ENCODE results near the gene CNIH3. TPM values are rescaled to one million over a fixed set of nuclear protein-coding genes. Genes with fewer than 3 reads are reported as not detected.

CNIH3 gene
- total RNA-seq, 1 experiment from 2014 or later, result 1.8 TPM

DNA sequence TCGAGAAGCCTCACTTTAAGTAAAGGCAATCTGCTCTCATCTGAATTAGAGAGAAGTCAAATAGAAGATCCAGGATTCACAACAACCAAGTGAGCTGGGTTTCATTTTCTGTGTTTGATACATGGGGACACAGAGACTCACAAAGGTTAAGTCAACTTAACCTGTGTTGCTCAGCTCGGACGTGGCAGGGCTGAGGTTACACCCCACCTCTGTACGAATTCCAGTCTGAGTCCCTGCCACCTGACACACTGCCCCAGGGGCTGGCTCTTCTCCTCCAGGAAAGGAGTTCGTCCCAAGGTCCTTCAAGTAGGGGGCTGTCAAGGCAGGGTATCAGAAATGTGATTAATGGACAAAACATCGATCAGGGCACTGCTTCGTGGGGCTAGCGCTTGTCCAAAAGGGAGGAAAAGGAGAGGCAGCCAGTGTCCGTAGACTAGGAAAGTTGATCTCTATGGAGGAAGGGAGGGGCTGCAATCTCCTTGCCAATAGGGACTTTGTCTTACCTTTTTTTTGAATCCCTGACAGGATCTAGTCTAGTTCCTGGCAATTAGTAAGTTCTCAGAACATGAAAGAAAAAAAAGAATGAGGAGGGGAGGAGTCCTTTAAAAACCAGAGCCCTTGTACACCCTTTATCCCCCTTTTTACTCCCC, 116.4 kb downstream of the CNIH3 start:
- Histone ChIP-seq H3K79me2 (ENCODE audit: insufficient read depth, low read length) (no peaks in the 10 kb centered on the region), H3K36me3 (ENCODE audit: control insufficient read depth in 1 of 2, insufficient read depth in 2 of 2, low read length in 2 of 2) (no peaks in the 10 kb centered on the region), H3K4me2 (ENCODE audit: low read length) (no peak overlapping the region), H4K20me1 (ENCODE audit: insufficient read depth) (no peaks in the 10 kb centered on the region), H3K9me2 (ENCODE audit: insufficient read depth) (no peaks in the 10 kb centered on the region), H3K9me3 (ENCODE audit: control insufficient read depth in 1 of 2, insufficient read depth in 1 of 2, low read depth in 1 of 2, low read length in 2 of 2) (no peaks in the 10 kb centered on the region), H3K4me1 (ENCODE audit: control insufficient read depth in 1 of 2, insufficient read depth in 2 of 2, low read length in 2 of 2) (no peaks in the 10 kb centered on the region), H2AFZ (ENCODE audit: low read depth, low read length, poor library complexity, severe bottlenecking) (no peak overlapping the region), H3K9ac (ENCODE audit: low read length) (no peak overlapping the region), H3K27me3 (ENCODE audit: insufficient read depth, low read length) (peaks cover 3% of the 10 kb centered on the region; the same call in 1 of the 2 replicates), H3K27ac (ENCODE audit: low read depth, low read length) (no peak overlapping the region), H3K4me3 (replicated peaks in 1 of 2; ENCODE audit: low read depth in 1 of 2, low read length in 2 of 2) (no peak overlapping the region)
- POLR2A ChIA-PET, result no interaction called here
- CTCF ChIA-PET, result no interaction called here
- no TSS peak for BruUV-seq (replicated peaks)
- TF ChIP-seq ELF1 (IDR thresholded peaks at IDR 0.05; ENCODE audit: borderline replicate concordance, low read depth), result no peak
- TF ChIP-seq, protein P1, sequence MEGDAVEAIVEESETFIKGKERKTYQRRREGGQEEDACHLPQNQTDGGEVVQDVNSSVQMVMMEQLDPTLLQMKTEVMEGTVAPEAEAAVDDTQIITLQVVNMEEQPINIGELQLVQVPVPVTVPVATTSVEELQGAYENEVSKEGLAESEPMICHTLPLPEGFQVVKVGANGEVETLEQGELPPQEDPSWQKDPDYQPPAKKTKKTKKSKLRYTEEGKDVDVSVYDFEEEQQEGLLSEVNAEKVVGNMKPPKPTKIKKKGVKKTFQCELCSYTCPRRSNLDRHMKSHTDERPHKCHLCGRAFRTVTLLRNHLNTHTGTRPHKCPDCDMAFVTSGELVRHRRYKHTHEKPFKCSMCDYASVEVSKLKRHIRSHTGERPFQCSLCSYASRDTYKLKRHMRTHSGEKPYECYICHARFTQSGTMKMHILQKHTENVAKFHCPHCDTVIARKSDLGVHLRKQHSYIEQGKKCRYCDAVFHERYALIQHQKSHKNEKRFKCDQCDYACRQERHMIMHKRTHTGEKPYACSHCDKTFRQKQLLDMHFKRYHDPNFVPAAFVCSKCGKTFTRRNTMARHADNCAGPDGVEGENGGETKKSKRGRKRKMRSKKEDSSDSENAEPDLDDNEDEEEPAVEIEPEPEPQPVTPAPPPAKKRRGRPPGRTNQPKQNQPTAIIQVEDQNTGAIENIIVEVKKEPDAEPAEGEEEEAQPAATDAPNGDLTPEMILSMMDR (IDR thresholded peaks at IDR 0.05 in 2 of 3, conservative IDR thresholded peaks at IDR 0.05 in 1 of 3; ENCODE audit: borderline replicate concordance in 1 of 3, insufficient read depth in 1 of 3, low read depth in 2 of 3, low read length in 2 of 3), result no peak
- no peak for DNase-seq (ENCODE audit: low read depth, low spot score)
- intact Hi-C loops (cut with micrococcal nuclease), result no loop called here
- RAD21 ChIA-PET (ENCODE audit: low non-redundant PET in 1 of 2, low total read pairs in 2 of 2, uncharacterized antibody in 2 of 2, unreplicated experiment in 2 of 2), result no interaction called here
- ATAC-seq, result no peak

DNA sequence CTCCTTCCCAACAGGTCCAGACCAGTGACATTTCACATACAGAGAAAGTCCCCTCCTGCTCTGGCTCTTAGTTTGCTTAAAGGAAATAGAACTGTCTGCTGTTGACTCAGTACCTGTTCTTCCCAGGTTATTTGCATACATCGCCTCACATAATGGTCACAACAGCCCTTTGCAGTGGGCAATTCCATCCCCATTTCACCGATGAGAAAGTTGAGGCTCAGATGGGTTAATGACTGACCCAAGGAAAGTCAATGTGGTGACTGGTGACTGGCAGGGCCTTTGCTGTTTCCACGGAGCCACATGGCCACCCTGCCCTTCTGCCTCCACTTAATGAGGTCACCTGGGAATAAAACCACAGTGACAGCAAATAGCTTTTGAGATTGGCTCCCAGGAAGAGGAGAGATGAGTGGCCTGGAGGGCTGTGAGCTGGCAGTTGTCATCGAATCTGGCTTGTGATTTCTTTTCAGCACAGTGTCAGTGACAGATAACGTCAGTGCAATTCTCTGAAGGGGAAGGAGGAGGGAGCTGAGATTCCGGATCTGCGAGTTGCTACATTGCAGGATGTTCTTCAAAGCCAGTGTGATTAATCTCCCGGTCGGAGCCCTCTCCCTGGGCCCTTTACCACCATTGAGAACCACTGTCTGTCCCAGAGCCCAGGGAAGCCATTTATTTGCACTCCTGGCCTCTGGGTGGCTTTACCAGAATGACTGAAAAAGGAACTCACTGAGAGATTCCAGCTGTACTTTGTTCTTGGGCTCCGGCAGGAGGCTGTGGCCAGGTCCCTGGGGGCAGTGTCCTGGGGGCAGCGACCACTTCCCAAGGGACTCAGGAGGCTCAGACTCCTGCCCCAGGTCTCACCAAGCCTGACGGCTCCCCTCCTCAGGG, 117.2 kb downstream of the CNIH3 start:
- POLR2A ChIA-PET, result no interaction called here
- intact Hi-C loops (cut with micrococcal nuclease), result no loop called here
- no peak overlapping the region for H3K4me2 ChIP-seq (ENCODE audit: low read length)
- H3K27ac ChIP-seq (ENCODE audit: low read depth, low read length), result no peak overlapping the region
- no TSS peak for BruUV-seq (replicated peaks)
- H3K4me1 ChIP-seq (ENCODE audit: control insufficient read depth in 1 of 2, insufficient read depth in 2 of 2, low read length in 2 of 2), result no peaks in the 10 kb centered on the region
- TF ChIP-seq, protein P2, sequence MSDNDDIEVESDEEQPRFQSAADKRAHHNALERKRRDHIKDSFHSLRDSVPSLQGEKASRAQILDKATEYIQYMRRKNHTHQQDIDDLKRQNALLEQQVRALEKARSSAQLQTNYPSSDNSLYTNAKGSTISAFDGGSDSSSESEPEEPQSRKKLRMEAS (IDR thresholded peaks at IDR 0.05), result no peak
- no peak for TF ChIP-seq EZH2phosphoT487 (IDR thresholded peaks at IDR 0.05; ENCODE audit: borderline replicate concordance)
- TF ChIP-seq JUND (IDR thresholded peaks at IDR 0.05), result no peak
- TF ChIP-seq ZNF274 (IDR thresholded peaks at IDR 0.05; ENCODE audit: low read depth, low read length), result no peak
- TF ChIP-seq SRF (IDR thresholded peaks at IDR 0.05; ENCODE audit: low read depth), result no peak
- TF ChIP-seq ZFX (IDR thresholded peaks at IDR 0.05), result no peak
- TF ChIP-seq, protein P3, sequence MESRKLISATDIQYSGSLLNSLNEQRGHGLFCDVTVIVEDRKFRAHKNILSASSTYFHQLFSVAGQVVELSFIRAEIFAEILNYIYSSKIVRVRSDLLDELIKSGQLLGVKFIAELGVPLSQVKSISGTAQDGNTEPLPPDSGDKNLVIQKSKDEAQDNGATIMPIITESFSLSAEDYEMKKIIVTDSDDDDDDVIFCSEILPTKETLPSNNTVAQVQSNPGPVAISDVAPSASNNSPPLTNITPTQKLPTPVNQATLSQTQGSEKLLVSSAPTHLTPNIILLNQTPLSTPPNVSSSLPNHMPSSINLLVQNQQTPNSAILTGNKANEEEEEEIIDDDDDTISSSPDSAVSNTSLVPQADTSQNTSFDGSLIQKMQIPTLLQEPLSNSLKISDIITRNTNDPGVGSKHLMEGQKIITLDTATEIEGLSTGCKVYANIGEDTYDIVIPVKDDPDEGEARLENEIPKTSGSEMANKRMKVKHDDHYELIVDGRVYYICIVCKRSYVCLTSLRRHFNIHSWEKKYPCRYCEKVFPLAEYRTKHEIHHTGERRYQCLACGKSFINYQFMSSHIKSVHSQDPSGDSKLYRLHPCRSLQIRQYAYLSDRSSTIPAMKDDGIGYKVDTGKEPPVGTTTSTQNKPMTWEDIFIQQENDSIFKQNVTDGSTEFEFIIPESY (IDR thresholded peaks at IDR 0.05; ENCODE audit: extremely low read depth, insufficient replicate concordance, low read length), result no peak
- TF ChIP-seq EGR1 (IDR thresholded peaks at IDR 0.05; ENCODE audit: low read depth), result no peak
- no peaks in the 10 kb centered on the region for H3K79me2 ChIP-seq (ENCODE audit: insufficient read depth, low read length)
- CTCF ChIA-PET, result no interaction called here
- RAD21 ChIA-PET (ENCODE audit: low non-redundant PET in 1 of 2, low total read pairs in 2 of 2, uncharacterized antibody in 2 of 2, unreplicated experiment in 2 of 2), result no interaction called here
- no peaks in the 10 kb centered on the region for H4K20me1 ChIP-seq (ENCODE audit: insufficient read depth)
- ATAC-seq, result no peak
- H2AFZ ChIP-seq (ENCODE audit: low read depth, low read length, poor library complexity, severe bottlenecking), result no peak overlapping the region
- H3K27me3 ChIP-seq (ENCODE audit: insufficient read depth, low read length), result peaks cover 3% of the 10 kb centered on the region; the same call in 1 of the 2 replicates
- H3K9me2 ChIP-seq (ENCODE audit: insufficient read depth), result no peaks in the 10 kb centered on the region
- no peaks in the 10 kb centered on the region for H3K9me3 ChIP-seq (ENCODE audit: control insufficient read depth in 1 of 2, insufficient read depth in 1 of 2, low read depth in 1 of 2, low read length in 2 of 2)
- H3K9ac ChIP-seq (ENCODE audit: low read length), result no peak overlapping the region
- no peak for DNase-seq (ENCODE audit: low read depth, low spot score)
- no peak overlapping the region for H3K4me3 ChIP-seq (replicated peaks in 1 of 2; ENCODE audit: low read depth in 1 of 2, low read length in 2 of 2)
- H3K36me3 ChIP-seq (ENCODE audit: control insufficient read depth in 1 of 2, insufficient read depth in 2 of 2, low read length in 2 of 2), result no peaks in the 10 kb centered on the region

All from HCT116 (cell line).